Upper lobe of left lung (tissue), 4 donors: Measurements from ENCODE around the gene KCNJ1.

Experiments
- CTCF ChIP-seq, 6 experiments: fragments of 450-650 bp in 4 of 6; fragments of 200-600 bp in 2 of 6; sonication (generic) in 2 of 6; IDR thresholded peaks; one replicate each; pipeline ENCODE4 v1.5.1; 2016 to 2019; ENCODE audit warnings: antibody characterized with exemption in 6 of 6
- POLR2A ChIP-seq, 4 donors: fragments of 450-650 bp; IDR thresholded peaks; one replicate each; pipeline ENCODE4 v1.5.1; 2016 to 2017; ENCODE audit warnings: antibody characterized with exemption in 4 of 4, mild to moderate bottlenecking in 2 of 4
- POLR2AphosphoS5 ChIP-seq, 2 donors: sonication (generic); formaldehyde crosslinking; IDR thresholded peaks; one replicate each; pipeline ENCODE4 v1.5.1; 2017; ENCODE audit warnings: antibody characterized with exemption in 2 of 2

GRCh38 chr11:128911239-128911638 is 44.1 kb upstream of the KCNJ1 start:
- TF ChIP-seq CTCF (IDR thresholded peaks at IDR 0.05) (no peak), POLR2AphosphoS5 (IDR thresholded peaks at IDR 0.05) (no peak), POLR2A (IDR thresholded peaks at IDR 0.05) (no peak)
